Mesenchymal stem cell (in vitro differentiated cells and primary cell): Measurements from ENCODE around the gene SRC.

Experiments
- DNase-seq: peaks from one replicate; pipeline ENCODE4 v3.0.0-alpha.2; 2013
- H2AFZ ChIP-seq: one replicate; pipeline ENCODE4 v1.6.1; 2013; ENCODE audit warnings: low read depth, mild to moderate bottlenecking, control low read depth, inconsistent platforms, low read length, moderate library complexity
- H2AK5ac ChIP-seq: 2 replicates; pipeline ENCODE4 v1.6.1; 2013; ENCODE audit warnings: low read length, moderate library complexity, mild to moderate bottlenecking, inconsistent platforms; ENCODE audit not compliant: severe bottlenecking
- H2BK120ac ChIP-seq: one replicate; pipeline ENCODE4 v1.6.1; 2013; ENCODE audit warnings: low read depth, mild to moderate bottlenecking, inconsistent platforms, low read length, moderate library complexity
- H2BK12ac ChIP-seq, 2 experiments: one replicate each; pipeline ENCODE4 v1.6.1; 2013; ENCODE audit warnings: inconsistent platforms in 2 of 2, low read length in 2 of 2, mild to moderate bottlenecking in 2 of 2, moderate library complexity in 2 of 2, control low read depth in 1 of 2
- H2BK15ac ChIP-seq: one replicate; pipeline ENCODE4 v1.6.1; 2013; ENCODE audit warnings: mild to moderate bottlenecking, low read depth, inconsistent platforms; ENCODE audit not compliant: poor library complexity, severe bottlenecking
- H2BK5ac ChIP-seq: 2 replicates; pipeline ENCODE4 v1.6.1; 2013; ENCODE audit warnings: low read depth, mild to moderate bottlenecking, low read length, control low read depth, inconsistent platforms; ENCODE audit not compliant: poor library complexity, severe bottlenecking
- H3K14ac ChIP-seq, 2 experiments: one replicate each; pipeline ENCODE4 v1.6.1; 2013; ENCODE audit warnings: inconsistent platforms in 2 of 2, low read length in 2 of 2, control low read depth in 1 of 2, mild to moderate bottlenecking in 1 of 2, moderate library complexity in 1 of 2
- H3K18ac ChIP-seq, 2 experiments: one replicate each; pipeline ENCODE4 v1.6.1; 2013; ENCODE audit warnings: inconsistent platforms in 2 of 2, low read length in 2 of 2, control low read depth in 1 of 2, low read depth in 1 of 2, mild to moderate bottlenecking in 1 of 2
- H3K23ac ChIP-seq, 2 experiments: one replicate each; pipeline ENCODE4 v1.6.1; 2013; ENCODE audit warnings: inconsistent platforms in 2 of 2, low read length in 2 of 2, mild to moderate bottlenecking in 2 of 2, moderate library complexity in 2 of 2, control low read depth in 1 of 2
- H3K27ac ChIP-seq: 2 replicates; pipeline ENCODE4 v1.5.1; 2013; ENCODE audit warnings: mild to moderate bottlenecking, moderate library complexity, low read length, control low read depth, inconsistent platforms; ENCODE audit not compliant: poor library complexity, severe bottlenecking
- H3K27me3 ChIP-seq, 2 experiments: 2 replicates each; pipeline versions ENCODE4 v1.6.1 to v1.7.0; 2013; ENCODE audit warnings: low read length in 2 of 2, mild to moderate bottlenecking in 2 of 2, moderate library complexity in 2 of 2, control low read depth in 1 of 2, inconsistent platforms in 1 of 2; ENCODE audit not compliant: control insufficient read depth in 1 of 2, insufficient read depth in 1 of 2
- H3K36me3 ChIP-seq, 2 experiments: 2 replicates each; pipeline versions ENCODE4 v1.6.1 to v1.7.0; 2013; ENCODE audit warnings: low read length in 2 of 2, control low read depth in 1 of 2, inconsistent platforms in 1 of 2, low read depth in 1 of 2, mild to moderate bottlenecking in 1 of 2; ENCODE audit not compliant: insufficient read depth in 2 of 2, control insufficient read depth in 1 of 2
- H3K4ac ChIP-seq, 2 experiments: one replicate each; pipeline ENCODE4 v1.6.1; 2013; ENCODE audit warnings: inconsistent platforms in 2 of 2, low read length in 2 of 2, mild to moderate bottlenecking in 2 of 2, moderate library complexity in 2 of 2, control low read depth in 1 of 2, low read depth in 1 of 2
- H3K4me1 ChIP-seq: 2 replicates; pipeline ENCODE4 v1.6.1; 2013; ENCODE audit warnings: low read depth, low read length, control low read depth; ENCODE audit not compliant: control insufficient read depth, insufficient read depth
- H3K4me2 ChIP-seq: 2 replicates; pipeline ENCODE4 v1.6.1; 2013; ENCODE audit warnings: low read length, mild to moderate bottlenecking, inconsistent platforms; ENCODE audit not compliant: poor library complexity, severe bottlenecking
- H3K4me3 ChIP-seq, 2 experiments: 2 replicates each; pipeline versions ENCODE4 v1.5.1 to v1.7.0; 2013; ENCODE audit warnings: low read length in 2 of 2, mild to moderate bottlenecking in 2 of 2, control low read depth in 1 of 2, low read depth in 1 of 2; ENCODE audit not compliant: insufficient read depth in 1 of 2
- H3K79me1 ChIP-seq: replicated peaks from 2 replicates; pipeline ENCODE4 v1.6.1; 2013; ENCODE audit warnings: mild to moderate bottlenecking, control low read depth, low read length, inconsistent platforms; ENCODE audit not compliant: poor library complexity, severe bottlenecking
- H3K9ac ChIP-seq: 2 replicates; pipeline ENCODE4 v1.7.0; 2013; ENCODE audit warnings: mild to moderate bottlenecking, low read length, moderate library complexity
- H3K9me3 ChIP-seq: 2 replicates; pipeline ENCODE4 v1.7.0; 2013; ENCODE audit warnings: mild to moderate bottlenecking, low read length; ENCODE audit not compliant: control insufficient read depth
- H4K8ac ChIP-seq: one replicate; pipeline ENCODE4 v1.6.1; 2013; ENCODE audit warnings: inconsistent platforms, mild to moderate bottlenecking, low read length, moderate library complexity
- H4K91ac ChIP-seq: one replicate; pipeline ENCODE4 v1.6.1; 2013; ENCODE audit warnings: mild to moderate bottlenecking, low read length, inconsistent platforms
- WGBS: methylation state at CpG from one replicate; pipeline ENCODE4 v1.1.7; 2013; ENCODE audit warnings: mixed read lengths; 5-methylcytosine and 5-hydroxymethylcytosine counted together

SRC gene

GRCh38 chr20:37389844-37390275 lies 43.9 kb downstream of the SRC start:
- no peak overlapping the region for H3K18ac ChIP-seq
- H3K23ac ChIP-seq: no peak overlapping the region
- WGBS: 99% methylated on average over 6 of the region's 6 CpGs

GRCh38 chr20:37390503-37390890 lies 44.6 kb downstream of the SRC start:
- no peak overlapping the region for H2AK5ac ChIP-seq
- no peak overlapping the region for H3K14ac ChIP-seq
- no peak overlapping the region for H3K27ac ChIP-seq
- no peak overlapping the region for H3K4me2 ChIP-seq
- H3K18ac ChIP-seq: no peak overlapping the region
- no peak overlapping the region for H2AFZ ChIP-seq
- no peak overlapping the region for H2BK15ac ChIP-seq
- peaks cover 17% of the 10 kb centered on the region for H3K4me1 ChIP-seq
- H3K9me3 ChIP-seq: no peaks in the 10 kb centered on the region
- no peak overlapping the region for H3K4me3 ChIP-seq
- no peak overlapping the region for H3K9ac ChIP-seq
- H2BK120ac ChIP-seq: no peak overlapping the region
- H3K4ac ChIP-seq: no peak overlapping the region
- peaks cover 54 to 90% of the 10 kb centered on the region in 2 experiments for H3K36me3 ChIP-seq
- no peak overlapping the region for H4K8ac ChIP-seq
- no peaks in the 10 kb centered on the region for H3K27me3 ChIP-seq
- H2BK12ac ChIP-seq: peak overlapping the region in 1 of 2 experiments; percentile 35
- no peak overlapping the region for H4K91ac ChIP-seq
- 93% methylated on average over 9 of the region's 9 CpGs for WGBS
- DNase-seq: no peak
- H3K79me1 ChIP-seq: peaks cover 28% of the 10 kb centered on the region
- H2BK5ac ChIP-seq: no peak overlapping the region
- H3K23ac ChIP-seq: no peak overlapping the region

More at GRCh38 chr20:37389844-37390275, 43.9 kb downstream of the SRC start:
- peaks cover 12% of the 10 kb centered on the region for H3K4me1 ChIP-seq
- no peak overlapping the region for H2BK12ac ChIP-seq
- H2AK5ac ChIP-seq: no peak overlapping the region
- H4K91ac ChIP-seq: no peak overlapping the region
- no peak overlapping the region for H3K4me2 ChIP-seq
- H3K9ac ChIP-seq: no peak overlapping the region
- H2BK5ac ChIP-seq: no peak overlapping the region
- H3K4ac ChIP-seq: no peak overlapping the region
- no peak overlapping the region for H3K4me3 ChIP-seq
- H3K36me3 ChIP-seq: peaks cover 58 to 92% of the 10 kb centered on the region in 2 experiments
- no peak overlapping the region for H4K8ac ChIP-seq
- H3K9me3 ChIP-seq: no peaks in the 10 kb centered on the region
- no peaks in the 10 kb centered on the region for H3K27me3 ChIP-seq
- no peak for DNase-seq
- no peak overlapping the region for H2BK120ac ChIP-seq
- no peak overlapping the region for H3K27ac ChIP-seq
- no peak overlapping the region for H2AFZ ChIP-seq
- H3K79me1 ChIP-seq: peaks cover 32% of the 10 kb centered on the region
- no peak overlapping the region for H2BK15ac ChIP-seq
- H3K14ac ChIP-seq: no peak overlapping the region

GRCh38 chr20:37390891-37391525 lies 45.1 kb downstream of the SRC start:
- no peak overlapping the region for H3K9ac ChIP-seq
- no peak overlapping the region for H3K4me2 ChIP-seq
- H3K4ac ChIP-seq: no peak overlapping the region
- no peak overlapping the region for H3K18ac ChIP-seq
- H4K91ac ChIP-seq: no peak overlapping the region
- no peaks in the 10 kb centered on the region for H3K27me3 ChIP-seq
- H2AFZ ChIP-seq: no peak overlapping the region
- no peak overlapping the region for H3K4me3 ChIP-seq
- H3K14ac ChIP-seq: no peak overlapping the region
- peaks cover 25% of the 10 kb centered on the region for H3K79me1 ChIP-seq
- no peak overlapping the region for H3K23ac ChIP-seq
- H3K27ac ChIP-seq: no peak overlapping the region
- H3K9me3 ChIP-seq: no peaks in the 10 kb centered on the region
- peaks cover 22% of the 10 kb centered on the region for H3K4me1 ChIP-seq
- peaks cover 49 to 90% of the 10 kb centered on the region in 2 experiments for H3K36me3 ChIP-seq
- no peak overlapping the region for H2BK12ac ChIP-seq
- H2BK5ac ChIP-seq: no peak overlapping the region
- H2BK120ac ChIP-seq: no peak overlapping the region
- DNase-seq: no peak
- no peak overlapping the region for H4K8ac ChIP-seq
- WGBS: 82% methylated on average over 12 of the region's 12 CpGs
- H2BK15ac ChIP-seq: no peak overlapping the region
- no peak overlapping the region for H2AK5ac ChIP-seq

GRCh38 chr20:37392441-37393195 lies 46.7 kb downstream of the SRC start:
- 97% methylated on average over 15 of the region's 16 CpGs for WGBS
- Histone ChIP-seq H3K4me2 (no peak overlapping the region), H4K91ac (peak overlapping the region; percentile 11), H4K8ac (no peak overlapping the region), H3K14ac (no peak overlapping the region), H2AK5ac (no peak overlapping the region), H3K36me3 (peaks cover 43 to 89% of the 10 kb centered on the region in 2 experiments), H2BK5ac (no peak overlapping the region), H2BK15ac (peak overlapping the region; percentile 12), H2BK12ac (no peak overlapping the region), H3K4me3 (no peak overlapping the region), H3K4me1 (peaks cover 35% of the 10 kb centered on the region), H3K9me3 (no peaks in the 10 kb centered on the region), H3K9ac (no peak overlapping the region), H3K23ac (no peak overlapping the region), H2BK120ac (no peak overlapping the region), H3K27me3 (no peaks in the 10 kb centered on the region), H3K27ac (no peak overlapping the region), H3K4ac (no peak overlapping the region), H3K18ac (no peak overlapping the region), H2AFZ (no peak overlapping the region), H3K79me1 (peaks cover 19% of the 10 kb centered on the region)
- no peak for DNase-seq
